Testis (tissue), 2 donors: ENCODE results near the gene ST8SIA1.

ENCODE experiments used
- CTCF ChIP-seq, 3 experiments: fragments of 450-650 bp in 2 of 3; fragments of 200-600 bp in 1 of 3; sonication (generic) in 1 of 3; IDR thresholded peaks; one replicate each; pipeline ENCODE4 v1.5.1; 2016 to 2019; ENCODE audit warnings: antibody characterized with exemption in 3 of 3, mild to moderate bottlenecking in 2 of 3, moderate library complexity in 1 of 3
- POLR2A ChIP-seq: fragments of 450-650 bp; IDR thresholded peaks from one replicate; pipeline ENCODE4 v1.6.1; 2017; ENCODE audit warnings: antibody characterized with exemption, mild to moderate bottlenecking, moderate library complexity

- no peak for TF ChIP-seq CTCF (IDR thresholded peaks at IDR 0.05)
- TF ChIP-seq POLR2A = no peak
Measured at GRCh38 chr12:22313286-22313962, 21.1 kb downstream of the ST8SIA1 start.
